Body of pancreas (tissue), 4 donors: ENCODE measurements around the gene GNPDA2.

Experiments
- CTCF ChIP-seq, 7 experiments: fragments of 450-650 bp in 4 of 7; fragments of 200-600 bp in 3 of 7; sonication (generic) in 3 of 7; IDR thresholded peaks; one replicate each; pipeline ENCODE4 v1.5.1; 2016 to 2019; ENCODE audit warnings: antibody characterized with exemption in 7 of 7
- POLR2A ChIP-seq, 3 donors: fragments of 450-650 bp; IDR thresholded peaks; one replicate each; pipeline ENCODE4 v1.6.1; 2016; ENCODE audit warnings: antibody characterized with exemption in 3 of 3, mild to moderate bottlenecking in 2 of 3

GRCh38 chr4:44765116-44765515, 38.8 kb upstream of the GNPDA2 start:
- TF ChIP-seq POLR2A (IDR thresholded peaks at IDR 0.05) (no peak), CTCF (IDR thresholded peaks at IDR 0.05) (no peak)
